DMS153 (cell line): ENCODE results near the gene HSPB8.
A peak's percentile ranks its signal among the peaks of the same experiment; 100 is the strongest.

ENCODE experiments used
- DNase-seq: peaks from one replicate; lab custom pipeline; 2025; lab: John Stamatoyannopoulos, UW

HSPB8 gene

GRCh38 chr12:119171291-119171690, 7.4 kb upstream of the HSPB8 start:
- no peak for DNase-seq

GRCh38 chr12:119171691-119172425, 6.9 kb upstream of the HSPB8 start:
- no peak for DNase-seq

GRCh38 chr12:119175081-119175480, 3.6 kb upstream of the HSPB8 start:
- no peak for DNase-seq

- peak; percentile 67 for DNase-seq
Observed at GRCh38 chr12:119176267-119177055, 2.3 kb upstream of the HSPB8 start.

GRCh38 chr12:119177056-119177325, 1.7 kb upstream of the HSPB8 start:
- DNase-seq, result no peak

GRCh38 chr12:119177724-119178380, 879 bp upstream of the HSPB8 start:
- DNase-seq, result no peak

GRCh38 chr12:119179335-119180021, 747 bp downstream of the HSPB8 start:
- no peak for DNase-seq

GRCh38 chr12:119180380-119181040, 1.8 kb downstream of the HSPB8 start:
- DNase-seq, result no peak

- no peak for DNase-seq
Observed at GRCh38 chr12:119181202-119181601, 2.5 kb downstream of the HSPB8 start.

- DNase-seq, result no peak
Observed at GRCh38 chr12:119181944-119182343, 3.2 kb downstream of the HSPB8 start.

GRCh38 chr12:119182701-119183493, 4.2 kb downstream of the HSPB8 start:
- no peak for DNase-seq

- DNase-seq, result no peak
Observed at GRCh38 chr12:119183942-119184695, 5.4 kb downstream of the HSPB8 start.

GRCh38 chr12:119195256-119195655, 16.5 kb downstream of the HSPB8 start:
- DNase-seq, result no peak

GRCh38 chr12:119198440-119198839, 19.7 kb downstream of the HSPB8 start:
- no peak for DNase-seq

GRCh38 chr12:119200601-119201000, 21.9 kb downstream of the HSPB8 start:
- no peak for DNase-seq

- peak; percentile 61 for DNase-seq
Observed at GRCh38 chr12:119201789-119202543, 23.2 kb downstream of the HSPB8 start.

GRCh38 chr12:119202544-119202943, 23.8 kb downstream of the HSPB8 start:
- no peak for DNase-seq

- DNase-seq, result no peak
Observed at GRCh38 chr12:119204131-119204530, 25.4 kb downstream of the HSPB8 start.

- no peak for DNase-seq
Observed at GRCh38 chr12:119204671-119205285, 26.0 kb downstream of the HSPB8 start.
